HCT116 (cell line): Measurements from ENCODE around the gene DLL1. TPM values are rescaled to one million over a fixed set of nuclear protein-coding genes. Genes with fewer than 3 reads are reported as not detected.

ENCODE experiments used
- ATAC-seq: fragments of 200-7000 bp; cut with Tn5 transposase; 2 replicates; pipeline ENCODE4 v1.9.1; 2020; ENCODE audit warnings: mild to moderate bottlenecking, moderate library complexity
- BruUV-seq: library from RNA; stranded (reverse); fragments of 400-500 nt; replicated peaks from 2 replicates; lab custom pipeline; 2021; lab: Mats Ljungman, UMichigan
- CTCF ChIA-PET: fragments of 300-600 bp; sonication (Branson Sonifier 250); formaldehyde crosslinking; loops from one replicate; lab custom pipeline; 2021; ENCODE audit warnings: antibody characterized with exemption; lab: Charles Lee
- POLR2A ChIA-PET: fragments of 300-600, 350-600 bp; sonication (Branson Sonifier 250); formaldehyde crosslinking; loops from one replicate; lab custom pipeline; 2021; ENCODE audit warnings: antibody characterized with exemption; lab: Charles Lee
- RAD21 ChIA-PET, 2 experiments: fragments of 300-600 bp; sonication (Branson Sonifier 250); formaldehyde crosslinking; loops; one replicate each; lab custom pipeline; 2023; ENCODE audit warnings: low total read pairs in 2 of 2; ENCODE audit not compliant: uncharacterized antibody in 2 of 2, unreplicated experiment in 2 of 2, low non-redundant PET in 1 of 2; lab: Charles Lee
- DNase-seq: peaks from one replicate; pipeline ENCODE4 v3.0.0-alpha.2; 2010; ENCODE audit warnings: low read depth, low spot score
- H2AFZ ChIP-seq: fragments of 200-600 bp; shearing (Covaris generic), sonication (generic); 2 replicates; pipeline ENCODE4 v1.6.1; 2017; ENCODE audit warnings: low read depth, mixed run types, mixed read lengths, antibody characterized with exemption, low read length; ENCODE audit not compliant: poor library complexity, severe bottlenecking
- H3K27ac ChIP-seq: 2 replicates; pipeline ENCODE4 v1.5.1; 2012; ENCODE audit warnings: low read depth, low read length
- H3K27me3 ChIP-seq: fragments of 200-600 bp; sonication (generic); 2 replicates; pipeline ENCODE4 v1.6.1; 2016; ENCODE audit warnings: mixed run types, low read length, mixed read lengths; ENCODE audit not compliant: insufficient read depth
- H3K36me3 ChIP-seq, 2 experiments: fragments of 200-500 bp in 1 of 2; fragments of 200-600 bp in 1 of 2; sonication (Bioruptor generic) in 1 of 2; sonication (generic) in 1 of 2; 2 replicates each; pipeline versions ENCODE4 v1.5.1 to v1.6.1; 2014 to 2016; ENCODE audit warnings: low read length in 2 of 2, inconsistent platforms in 1 of 2, mixed read lengths in 1 of 2, mixed run types in 1 of 2; ENCODE audit not compliant: insufficient read depth in 2 of 2, control insufficient read depth in 1 of 2
- H3K4me1 ChIP-seq, 2 experiments: fragments of 200-600 bp in 1 of 2; sonication (generic) in 1 of 2; 2 replicates each; pipeline versions ENCODE4 v1.5.1 to v1.6.1; 2012 to 2017; ENCODE audit warnings: low read length in 2 of 2, inconsistent platforms in 1 of 2, mild to moderate bottlenecking in 1 of 2, mixed read lengths in 1 of 2, mixed run types in 1 of 2, moderate library complexity in 1 of 2; ENCODE audit not compliant: insufficient read depth in 2 of 2, control insufficient read depth in 1 of 2
- H3K4me2 ChIP-seq: fragments of 200-600 bp; sonication (generic); 2 replicates; pipeline ENCODE4 v1.6.1; 2017; ENCODE audit warnings: mixed run types, low read length, mixed read lengths
- H3K4me3 ChIP-seq, 2 experiments: fragments of 200-600 bp in 1 of 2; sonication (generic) in 1 of 2; replicated peaks in 1 of 2; 2 replicates each; pipeline ENCODE4 v1.5.1; 2011 to 2016; ENCODE audit warnings: low read length in 2 of 2, control low read depth in 1 of 2, low read depth in 1 of 2, mild to moderate bottlenecking in 1 of 2, mixed read lengths in 1 of 2, mixed run types in 1 of 2
- H3K79me2 ChIP-seq: fragments of 200-600 bp; sonication (generic); 2 replicates; pipeline ENCODE4 v1.6.1; 2017; ENCODE audit warnings: mild to moderate bottlenecking, mixed run types, low read length, moderate library complexity, mixed read lengths; ENCODE audit not compliant: insufficient read depth
- H3K9ac ChIP-seq: fragments of 200-600 bp; sonication (generic); 2 replicates; pipeline ENCODE4 v1.6.1; 2016; ENCODE audit warnings: low read length, mixed read lengths
- H3K9me2 ChIP-seq: fragments of 200-600 bp; sonication (generic), shearing (Covaris generic); 2 replicates; pipeline ENCODE4 v1.6.1; 2017; ENCODE audit warnings: mixed run types, mild to moderate bottlenecking, moderate library complexity; ENCODE audit not compliant: insufficient read depth
- H3K9me3 ChIP-seq, 2 experiments: fragments of 200-500 bp in 1 of 2; fragments of 200-600 bp in 1 of 2; sonication (Bioruptor generic) in 1 of 2; sonication (generic) in 1 of 2; 2 replicates each; pipeline ENCODE4 v1.6.1; 2014 to 2017; ENCODE audit warnings: low read length in 2 of 2, mixed read lengths in 2 of 2, inconsistent platforms in 1 of 2, low read depth in 1 of 2, mild to moderate bottlenecking in 1 of 2, mixed run types in 1 of 2, moderate library complexity in 1 of 2; ENCODE audit not compliant: control insufficient read depth in 1 of 2, insufficient read depth in 1 of 2
- H4K20me1 ChIP-seq: fragments of 200-600 bp; sonication (generic), shearing (Covaris generic); 2 replicates; pipeline ENCODE4 v1.6.1; 2017; ENCODE audit warnings: mixed run types, mild to moderate bottlenecking, moderate library complexity; ENCODE audit not compliant: insufficient read depth
- ATF3 ChIP-seq: IDR thresholded peaks from 2 replicates; pipeline ENCODE4 v1.6.1; 2012
- CBX3 ChIP-seq: IDR thresholded peaks from 2 replicates; pipeline ENCODE4 v1.6.1; 2012; ENCODE audit warnings: low read depth
- CTCF ChIP-seq, 3 experiments: fragments of 200-600 bp in 1 of 3; sonication (generic) in 1 of 3; IDR thresholded peaks in 2 of 3; conservative IDR thresholded peaks in 1 of 3; 2 replicates each; pipeline ENCODE4 v1.5.1; 2012 to 2017; ENCODE audit warnings: low read depth in 2 of 3, low read length in 2 of 3, antibody characterized with exemption in 1 of 3, borderline replicate concordance in 1 of 3, control low read depth in 1 of 3, mild to moderate bottlenecking in 1 of 3, mixed read lengths in 1 of 3, mixed run types in 1 of 3, moderate library complexity in 1 of 3; ENCODE audit not compliant: insufficient read depth in 1 of 3
- ELF1 ChIP-seq: IDR thresholded peaks from 2 replicates; pipeline ENCODE4 v1.6.1; 2012; ENCODE audit warnings: low read depth, borderline replicate concordance
- EZH2 ChIP-seq: fragments of 200-600 bp; sonication (generic); IDR thresholded peaks from 2 replicates; pipeline ENCODE4 v1.6.1; 2017; ENCODE audit warnings: antibody characterized with exemption, mixed run types
- EZH2phosphoT487 ChIP-seq: fragments of 200-600 bp; IDR thresholded peaks from 2 replicates; pipeline ENCODE4 v1.6.1; 2018; ENCODE audit warnings: antibody characterized with exemption, borderline replicate concordance
- FOSL1 ChIP-seq: IDR thresholded peaks from 2 replicates; pipeline ENCODE4 v1.6.1; 2012; ENCODE audit warnings: low read depth
- JUND ChIP-seq: IDR thresholded peaks from 2 replicates; pipeline ENCODE4 v1.6.1; 2012
- MAX ChIP-seq: IDR thresholded peaks from 2 replicates; pipeline ENCODE4 v1.6.1; 2012
- POLR2A ChIP-seq: IDR thresholded peaks from 2 replicates; pipeline ENCODE4 v1.7.0; 2011; ENCODE audit warnings: borderline replicate concordance; ENCODE audit not compliant: insufficient read depth, insufficient read length; ENCODE audit errors: extremely low read depth
- POLR2AphosphoS5 ChIP-seq: IDR thresholded peaks from 2 replicates; pipeline ENCODE4 v1.6.1; 2011; ENCODE audit warnings: mild to moderate bottlenecking, low read depth, low read length, moderate library complexity
- RAD21 ChIP-seq: IDR thresholded peaks from 2 replicates; pipeline ENCODE4 v1.6.1; 2012; ENCODE audit warnings: low read depth, mild to moderate bottlenecking
- SIN3A ChIP-seq: IDR thresholded peaks from 2 replicates; pipeline ENCODE4 v1.6.1; 2012; ENCODE audit warnings: low read depth
- SP1 ChIP-seq: IDR thresholded peaks from 2 replicates; pipeline ENCODE4 v1.6.1; 2012; ENCODE audit warnings: low read depth
- SRF ChIP-seq: IDR thresholded peaks from 2 replicates; pipeline ENCODE4 v1.6.1; 2012; ENCODE audit warnings: low read depth
- TCF7L2 ChIP-seq: IDR thresholded peaks from 2 replicates; pipeline ENCODE4 v1.7.0; 2011; ENCODE audit warnings: borderline replicate concordance, inconsistent platforms; ENCODE audit not compliant: insufficient read depth, insufficient read length; ENCODE audit errors: extremely low read depth
- YY1 ChIP-seq: IDR thresholded peaks from 2 replicates; pipeline ENCODE4 v1.6.1; 2011; ENCODE audit warnings: low read length, low read depth, moderate library complexity, mild to moderate bottlenecking; ENCODE audit not compliant: insufficient replicate concordance; ENCODE audit errors: extremely low read depth
- ZFX ChIP-seq: fragments of 450-650 bp; IDR thresholded peaks from 2 replicates; pipeline ENCODE4 v1.6.1; 2017
- ZNF274 ChIP-seq: fragments of 200-500 bp; sonication (Bioruptor generic); IDR thresholded peaks from 2 replicates; pipeline ENCODE4 v1.6.1; 2014; ENCODE audit warnings: mild to moderate bottlenecking, low read depth, low read length, inconsistent platforms
- intact Hi-C: fragments of 100-400 bp; cut with micrococcal nuclease; formaldehyde crosslinking; loops from 2 replicates; pipeline ENCODE4 v1.10.0; 2022
- total RNA-seq: library from RNA; stranded (reverse); gene quantifications from one replicate; pipeline ENCODE4 v1.2.1, GENCODE V29; 2021; ENCODE audit not compliant: unreplicated experiment
- TF ChIP-seq, protein P1 (sequence below): IDR thresholded peaks from 2 replicates; pipeline ENCODE4 v1.6.1; 2011; ENCODE audit warnings: mild to moderate bottlenecking, low read length, moderate library complexity; ENCODE audit not compliant: insufficient replicate concordance; ENCODE audit errors: extremely low read depth

Gene DLL1
- total RNA-seq, 1 experiment from 2014 or later, result 5.3 TPM

- H3K9me3 ChIP-seq, result no peaks in the 10 kb centered on the region
- BruUV-seq, result no TSS peak
- H3K27me3 ChIP-seq, result no peaks in the 10 kb centered on the region
- RAD21 ChIA-PET, result no interaction called here
- no peak overlapping the region for H3K9ac ChIP-seq
- H3K9me2 ChIP-seq, result no peaks in the 10 kb centered on the region
- intact Hi-C loops, result no loop called here
- H3K79me2 ChIP-seq, result no peaks in the 10 kb centered on the region
- H3K27ac ChIP-seq, result no peak overlapping the region
- no peak overlapping the region for H3K4me2 ChIP-seq
- H4K20me1 ChIP-seq, result no peaks in the 10 kb centered on the region
- H3K36me3 ChIP-seq, result no peaks in the 10 kb centered on the region
- ATAC-seq, result no peak
- no peak overlapping the region for H3K4me3 ChIP-seq
- H2AFZ ChIP-seq, result no peak overlapping the region
- POLR2A ChIA-PET, result no interaction called here
- no peaks in the 10 kb centered on the region for H3K4me1 ChIP-seq
- TF ChIP-seq ELF1 (no peak), CTCF (IDR thresholded peaks at IDR 0.05 in 2 of 3, conservative IDR thresholded peaks at IDR 0.05 in 1 of 3; ENCODE audit: borderline replicate concordance in 1 of 3, insufficient read depth in 1 of 3, low read depth in 2 of 3, low read length in 2 of 3) (no peak), SP1 (no peak), POLR2AphosphoS5 (no peak), EZH2phosphoT487 (no peak), ATF3 (no peak), EZH2 (no peak), MAX (no peak), ZNF274 (no peak), SRF (no peak), SIN3A (no peak), CBX3 (no peak), ZFX (no peak), POLR2A (no peak), YY1 (no peak), JUND (no peak), TCF7L2 (no peak), FOSL1 (no peak), RAD21 (no peak)
- TF ChIP-seq, protein P1, sequence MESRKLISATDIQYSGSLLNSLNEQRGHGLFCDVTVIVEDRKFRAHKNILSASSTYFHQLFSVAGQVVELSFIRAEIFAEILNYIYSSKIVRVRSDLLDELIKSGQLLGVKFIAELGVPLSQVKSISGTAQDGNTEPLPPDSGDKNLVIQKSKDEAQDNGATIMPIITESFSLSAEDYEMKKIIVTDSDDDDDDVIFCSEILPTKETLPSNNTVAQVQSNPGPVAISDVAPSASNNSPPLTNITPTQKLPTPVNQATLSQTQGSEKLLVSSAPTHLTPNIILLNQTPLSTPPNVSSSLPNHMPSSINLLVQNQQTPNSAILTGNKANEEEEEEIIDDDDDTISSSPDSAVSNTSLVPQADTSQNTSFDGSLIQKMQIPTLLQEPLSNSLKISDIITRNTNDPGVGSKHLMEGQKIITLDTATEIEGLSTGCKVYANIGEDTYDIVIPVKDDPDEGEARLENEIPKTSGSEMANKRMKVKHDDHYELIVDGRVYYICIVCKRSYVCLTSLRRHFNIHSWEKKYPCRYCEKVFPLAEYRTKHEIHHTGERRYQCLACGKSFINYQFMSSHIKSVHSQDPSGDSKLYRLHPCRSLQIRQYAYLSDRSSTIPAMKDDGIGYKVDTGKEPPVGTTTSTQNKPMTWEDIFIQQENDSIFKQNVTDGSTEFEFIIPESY, result no peak
- CTCF ChIA-PET, result no interaction called here
- DNase-seq, result no peak
Observed at GRCh38 chr6:170259278-170259677, 31.6 kb downstream of the DLL1 start.
